HepG2 (cell line): ENCODE results near the gene FGFR3. TPM values are rescaled to one million over a fixed set of nuclear protein-coding genes. Genes with fewer than 3 reads are reported as not detected.

Source experiments
- DNMT1 ChIP-seq: sonication (generic); formaldehyde crosslinking; IDR thresholded peaks from 2 replicates; pipeline ENCODE4 v1.5.1; 2020; ENCODE audit warnings: mild to moderate bottlenecking, missing genetic modification reagents
- ELF3 ChIP-seq: IDR thresholded peaks from 2 replicates; pipeline ENCODE4 v1.6.1; 2016; ENCODE audit warnings: missing genetic modification reagents, missing compliant biosample characterization
- HOXA3 ChIP-seq: sonication (generic); formaldehyde crosslinking; IDR thresholded peaks from 2 replicates; pipeline ENCODE4 v1.5.0; 2020; ENCODE audit warnings: missing genetic modification reagents
- MLLT10 ChIP-seq: sonication (generic); formaldehyde crosslinking; IDR thresholded peaks from 2 replicates; pipeline ENCODE4 v1.4.0; 2020; ENCODE audit warnings: missing genetic modification reagents
- MTF1 ChIP-seq: sonication (generic); formaldehyde crosslinking; IDR thresholded peaks from 2 replicates; pipeline ENCODE4 v1.5.0; 2020; ENCODE audit warnings: missing genetic modification reagents
- NFKBIZ ChIP-seq: IDR thresholded peaks from 2 replicates; pipeline ENCODE4 v1.6.1; 2018; ENCODE audit warnings: missing genetic modification reagents, missing compliant biosample characterization
- PLRG1 ChIP-seq: fragments of 450-650 bp; conservative IDR thresholded peaks from 2 replicates; pipeline ENCODE4 v1.6.1; 2016
- REXO4 ChIP-seq: sonication (generic); formaldehyde crosslinking; IDR thresholded peaks from 2 replicates; pipeline ENCODE4 v1.8.0; 2022; ENCODE audit warnings: missing genetic modification reagents, mild to moderate bottlenecking, borderline replicate concordance
- SYNCRIP ChIP-seq: fragments of 200-400 bp; formaldehyde crosslinking; IDR thresholded peaks from 2 replicates; pipeline ENCODE4 v1.6.1; 2018; ENCODE audit warnings: mild to moderate bottlenecking, low read depth, low read length; ENCODE audit not compliant: insufficient read depth
- TBP ChIP-seq: sonication (generic); formaldehyde crosslinking; IDR thresholded peaks from 2 replicates; pipeline ENCODE4 v1.5.0; 2020; ENCODE audit warnings: missing genetic modification reagents
- XBP1 ChIP-seq: sonication (generic); formaldehyde crosslinking; IDR thresholded peaks from 2 replicates; pipeline ENCODE4 v1.5.0; 2020; ENCODE audit warnings: missing genetic modification reagents
- ZBTB3 ChIP-seq: sonication (generic); formaldehyde crosslinking; IDR thresholded peaks from 2 replicates; pipeline ENCODE4 v1.4.0; 2020; ENCODE audit warnings: low read depth, mild to moderate bottlenecking, moderate library complexity, missing genetic modification reagents, borderline replicate concordance
- ZFP36L2 ChIP-seq: sonication (generic); formaldehyde crosslinking; IDR thresholded peaks from 2 replicates; pipeline ENCODE4 v1.4.0; 2020; ENCODE audit warnings: missing genetic modification reagents
- ZFYVE20 ChIP-seq: sonication (generic); formaldehyde crosslinking; IDR thresholded peaks from 2 replicates; pipeline ENCODE4 v1.8.0; 2023; ENCODE audit warnings: low read depth, mild to moderate bottlenecking, moderate library complexity, missing genetic modification reagents, borderline replicate concordance
- ZNF124 ChIP-seq: sonication (generic); formaldehyde crosslinking; IDR thresholded peaks from 2 replicates; pipeline ENCODE4 v1.4.0; 2020; ENCODE audit warnings: missing genetic modification reagents
- ZNF253 ChIP-seq: sonication (generic); formaldehyde crosslinking; IDR thresholded peaks from 2 replicates; pipeline ENCODE4 v1.8.0; 2022; ENCODE audit warnings: mild to moderate bottlenecking, missing genetic modification reagents, borderline replicate concordance
- ZNF564 ChIP-seq: sonication (generic); formaldehyde crosslinking; IDR thresholded peaks from 2 replicates; pipeline ENCODE4 v1.8.1; 2023; ENCODE audit warnings: mild to moderate bottlenecking, missing genetic modification reagents
- ZNF773 ChIP-seq: sonication (generic); formaldehyde crosslinking; IDR thresholded peaks from 2 replicates; pipeline ENCODE4 v1.4.0; 2020; ENCODE audit warnings: missing genetic modification reagents, borderline replicate concordance
- ZZZ3 ChIP-seq: sonication (generic); formaldehyde crosslinking; IDR thresholded peaks from 2 replicates; pipeline ENCODE4 v1.4.0; 2020; ENCODE audit warnings: missing genetic modification reagents, mild to moderate bottlenecking, borderline replicate concordance
- polyA plus RNA-seq, 8 experiments: library from polyadenylated mRNA; depleted of rRNA in 3 of 8; stranded (reverse) in 7 of 8; unstranded in 1 of 8; fragments of >200 nt; fragmentation: Illumina TruSeq in 4 of 8; extraction: Trizol in 4 of 8; gene quantifications; 2 replicates each; pipeline versions ENCODE4 v1.2.1 to v1.2.3, GENCODE V29; 2011 to 2016; ENCODE audit warnings: low read depth in 4 of 8, missing spikeins in 1 of 8, mixed read lengths in 1 of 8; ENCODE audit not compliant: insufficient read depth in 1 of 8
- total RNA-seq, 5 experiments: library from RNA; depleted of rRNA; stranded (reverse); fragments of >200 nt; fragmentation: Illumina TruSeq; extraction: Trizol; gene quantifications; 2 replicates each; pipeline ENCODE4 v1.2.3, GENCODE V29; 2016; ENCODE audit warnings: low read depth in 1 of 5
- TF ChIP-seq, protein P1 (sequence below): IDR thresholded peaks from 2 replicates; pipeline ENCODE4 v1.6.1; 2012; ENCODE audit warnings: low read length, improper control_type of control experiment
- TF ChIP-seq, protein P2 (sequence below): sonication (generic); formaldehyde crosslinking; IDR thresholded peaks from 2 replicates; pipeline ENCODE4 v1.8.0; 2023; ENCODE audit warnings: mild to moderate bottlenecking, missing genetic modification reagents
- TF ChIP-seq, protein P3 (sequence below): sonication (generic); formaldehyde crosslinking; IDR thresholded peaks from 2 replicates; pipeline ENCODE4 v1.4.0; 2020; ENCODE audit warnings: low read depth, mild to moderate bottlenecking, missing genetic modification reagents
- TF ChIP-seq, protein P4 (sequence below): sonication (generic); formaldehyde crosslinking; IDR thresholded peaks from 2 replicates; pipeline ENCODE4 v1.4.0; 2020; ENCODE audit warnings: missing genetic modification reagents

The FGFR3 gene
- total and polyA plus RNA-seq, 2 of the 13 experiments (the other 11 are each of a cell fraction or from before 2014, with no cell fraction given) = 103 to 109 TPM

DNA sequence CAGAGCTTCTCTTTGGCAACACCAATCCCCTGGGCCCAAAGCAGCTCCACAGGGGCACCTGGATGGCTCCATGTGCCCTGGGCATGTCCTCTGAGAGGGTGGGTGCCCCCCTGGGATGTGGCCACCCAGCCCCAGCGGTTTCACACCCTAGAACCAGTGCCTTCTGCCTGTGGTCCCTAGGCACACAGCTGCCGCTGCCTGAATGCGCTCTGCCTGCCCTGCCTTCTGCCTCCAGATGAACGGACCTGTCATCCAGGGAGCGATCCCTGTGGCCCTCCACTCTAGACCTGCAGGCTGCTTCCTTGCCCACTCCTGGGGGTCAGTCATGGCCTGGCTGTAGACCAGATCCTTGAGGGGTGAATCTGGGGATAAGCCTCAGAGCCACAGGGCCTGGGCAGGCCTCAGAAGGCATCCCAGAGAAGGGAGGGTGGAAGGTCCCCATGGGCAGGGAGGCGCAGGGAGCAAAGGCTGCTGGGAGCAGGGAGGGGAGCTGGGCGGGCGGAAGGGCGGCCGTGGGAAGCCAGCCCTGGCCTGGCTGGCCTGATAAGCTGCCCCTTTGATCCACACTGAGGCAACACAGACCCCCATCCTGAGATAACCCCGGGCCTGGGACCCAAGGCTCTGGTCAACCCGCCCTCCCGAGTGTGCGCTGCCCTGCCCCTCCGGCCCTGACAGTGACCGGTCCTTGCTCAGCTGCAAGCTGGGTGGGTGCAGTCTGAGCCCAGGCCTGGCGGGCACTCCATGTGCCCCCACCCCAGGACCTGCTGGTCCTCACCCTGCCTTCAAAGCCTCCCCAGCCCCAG is 8.1 kb upstream of the FGFR3 start (continued):
- TF ChIP-seq, protein P1, sequence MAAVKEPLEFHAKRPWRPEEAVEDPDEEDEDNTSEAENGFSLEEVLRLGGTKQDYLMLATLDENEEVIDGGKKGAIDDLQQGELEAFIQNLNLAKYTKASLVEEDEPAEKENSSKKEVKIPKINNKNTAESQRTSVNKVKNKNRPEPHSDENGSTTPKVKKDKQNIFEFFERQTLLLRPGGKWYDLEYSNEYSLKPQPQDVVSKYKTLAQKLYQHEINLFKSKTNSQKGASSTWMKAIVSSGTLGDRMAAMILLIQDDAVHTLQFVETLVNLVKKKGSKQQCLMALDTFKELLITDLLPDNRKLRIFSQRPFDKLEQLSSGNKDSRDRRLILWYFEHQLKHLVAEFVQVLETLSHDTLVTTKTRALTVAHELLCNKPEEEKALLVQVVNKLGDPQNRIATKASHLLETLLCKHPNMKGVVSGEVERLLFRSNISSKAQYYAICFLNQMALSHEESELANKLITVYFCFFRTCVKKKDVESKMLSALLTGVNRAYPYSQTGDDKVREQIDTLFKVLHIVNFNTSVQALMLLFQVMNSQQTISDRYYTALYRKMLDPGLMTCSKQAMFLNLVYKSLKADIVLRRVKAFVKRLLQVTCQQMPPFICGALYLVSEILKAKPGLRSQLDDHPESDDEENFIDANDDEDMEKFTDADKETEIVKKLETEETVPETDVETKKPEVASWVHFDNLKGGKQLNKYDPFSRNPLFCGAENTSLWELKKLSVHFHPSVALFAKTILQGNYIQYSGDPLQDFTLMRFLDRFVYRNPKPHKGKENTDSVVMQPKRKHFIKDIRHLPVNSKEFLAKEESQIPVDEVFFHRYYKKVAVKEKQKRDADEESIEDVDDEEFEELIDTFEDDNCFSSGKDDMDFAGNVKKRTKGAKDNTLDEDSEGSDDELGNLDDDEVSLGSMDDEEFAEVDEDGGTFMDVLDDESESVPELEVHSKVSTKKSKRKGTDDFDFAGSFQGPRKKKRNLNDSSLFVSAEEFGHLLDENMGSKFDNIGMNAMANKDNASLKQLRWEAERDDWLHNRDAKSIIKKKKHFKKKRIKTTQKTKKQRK = no peak
- TF ChIP-seq MLLT10 (CRISPR knock-in tag) (no peak), ZFP36L2 (CRISPR knock-in tag) (no peak), REXO4 (CRISPR knock-in tag) (no peak), NFKBIZ (CRISPR knock-in tag) (no peak), ZNF253 (CRISPR knock-in tag) (no peak), HOXA3 (peak; percentile 83), ZNF773 (peak; percentile 37; the same call in 1 of the 2 replicates), PLRG1 (no peak), ZNF124 (no peak), DNMT1 (CRISPR knock-in tag) (no peak), TBP (CRISPR knock-in tag) (no peak), ZZZ3 (CRISPR knock-in tag) (peak; percentile 84; the same call in 1 of the 2 replicates), ZNF564 (no peak), ZFYVE20 (CRISPR knock-in tag) (no peak), ELF3 (CRISPR knock-in tag) (peak; percentile 63), XBP1 (CRISPR knock-in tag) (no peak), SYNCRIP (no peak), ZBTB3 (CRISPR knock-in tag) (0 out of 2 replicates have a peak, but pooled peaks have one; percentile 61), MTF1 (CRISPR knock-in tag) (no peak; the same call in 1 of the 2 replicates)
- TF ChIP-seq, protein P2, sequence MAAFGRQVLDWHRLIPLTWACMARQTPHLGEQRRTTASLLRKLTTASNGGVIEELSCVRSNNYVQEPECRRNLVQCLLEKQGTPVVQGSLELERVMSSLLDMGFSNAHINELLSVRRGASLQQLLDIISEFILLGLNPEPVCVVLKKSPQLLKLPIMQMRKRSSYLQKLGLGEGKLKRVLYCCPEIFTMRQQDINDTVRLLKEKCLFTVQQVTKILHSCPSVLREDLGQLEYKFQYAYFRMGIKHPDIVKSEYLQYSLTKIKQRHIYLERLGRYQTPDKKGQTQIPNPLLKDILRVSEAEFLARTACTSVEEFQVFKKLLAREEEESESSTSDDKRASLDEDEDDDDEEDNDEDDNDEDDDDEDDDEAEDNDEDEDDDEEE (CRISPR knock-in tag) = peak; percentile 91; the same call in 1 of the 2 replicates
- TF ChIP-seq, protein P3, sequence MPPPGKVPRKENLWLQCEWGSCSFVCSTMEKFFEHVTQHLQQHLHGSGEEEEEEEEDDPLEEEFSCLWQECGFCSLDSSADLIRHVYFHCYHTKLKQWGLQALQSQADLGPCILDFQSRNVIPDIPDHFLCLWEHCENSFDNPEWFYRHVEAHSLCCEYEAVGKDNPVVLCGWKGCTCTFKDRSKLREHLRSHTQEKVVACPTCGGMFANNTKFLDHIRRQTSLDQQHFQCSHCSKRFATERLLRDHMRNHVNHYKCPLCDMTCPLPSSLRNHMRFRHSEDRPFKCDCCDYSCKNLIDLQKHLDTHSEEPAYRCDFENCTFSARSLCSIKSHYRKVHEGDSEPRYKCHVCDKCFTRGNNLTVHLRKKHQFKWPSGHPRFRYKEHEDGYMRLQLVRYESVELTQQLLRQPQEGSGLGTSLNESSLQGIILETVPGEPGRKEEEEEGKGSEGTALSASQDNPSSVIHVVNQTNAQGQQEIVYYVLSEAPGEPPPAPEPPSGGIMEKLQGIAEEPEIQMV (CRISPR knock-in tag) = peak; percentile 88
- TF ChIP-seq, protein P4, sequence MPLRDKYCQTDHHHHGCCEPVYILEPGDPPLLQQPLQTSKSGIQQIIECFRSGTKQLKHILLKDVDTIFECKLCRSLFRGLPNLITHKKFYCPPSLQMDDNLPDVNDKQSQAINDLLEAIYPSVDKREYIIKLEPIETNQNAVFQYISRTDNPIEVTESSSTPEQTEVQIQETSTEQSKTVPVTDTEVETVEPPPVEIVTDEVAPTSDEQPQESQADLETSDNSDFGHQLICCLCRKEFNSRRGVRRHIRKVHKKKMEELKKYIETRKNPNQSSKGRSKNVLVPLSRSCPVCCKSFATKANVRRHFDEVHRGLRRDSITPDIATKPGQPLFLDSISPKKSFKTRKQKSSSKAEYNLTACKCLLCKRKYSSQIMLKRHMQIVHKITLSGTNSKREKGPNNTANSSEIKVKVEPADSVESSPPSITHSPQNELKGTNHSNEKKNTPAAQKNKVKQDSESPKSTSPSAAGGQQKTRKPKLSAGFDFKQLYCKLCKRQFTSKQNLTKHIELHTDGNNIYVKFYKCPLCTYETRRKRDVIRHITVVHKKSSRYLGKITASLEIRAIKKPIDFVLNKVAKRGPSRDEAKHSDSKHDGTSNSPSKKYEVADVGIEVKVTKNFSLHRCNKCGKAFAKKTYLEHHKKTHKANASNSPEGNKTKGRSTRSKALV (CRISPR knock-in tag) = peak; percentile 84
